Testis (tissue), 2 donors: ENCODE measurements around the gene CBR3.

Experiments
- CTCF ChIP-seq, 3 experiments: fragments of 450-650 bp in 2 of 3; fragments of 200-600 bp in 1 of 3; sonication (generic) in 1 of 3; IDR thresholded peaks; one replicate each; pipeline ENCODE4 v1.5.1; 2016 to 2019; ENCODE audit warnings: antibody characterized with exemption in 3 of 3, mild to moderate bottlenecking in 2 of 3, moderate library complexity in 1 of 3
- POLR2A ChIP-seq: fragments of 450-650 bp; IDR thresholded peaks from one replicate; pipeline ENCODE4 v1.6.1; 2017; ENCODE audit warnings: antibody characterized with exemption, mild to moderate bottlenecking, moderate library complexity

GRCh38 chr21:36129219-36129618, 5.7 kb upstream of the CBR3 start:
- TF ChIP-seq CTCF (IDR thresholded peaks at IDR 0.05) (no peak), POLR2A (no peak)
